Astrocyte of the hippocampus (primary cell): ENCODE results near the gene CDHR2.

Experiments
- DNase-seq: peaks from one replicate; pipeline ENCODE4 v3.0.0; 2011; ENCODE audit warnings: low read depth, low spot score

CDHR2 gene

GRCh38 chr5:176638437-176638836 lies 89.3 kb downstream of the CDHR2 start:
- no peak for DNase-seq

- no peak for DNase-seq
Observed at GRCh38 chr5:176639208-176639607, 90.1 kb downstream of the CDHR2 start.

GRCh38 chr5:176639981-176640380 lies 90.8 kb downstream of the CDHR2 start:
- DNase-seq = no peak

- no peak for DNase-seq
Observed at GRCh38 chr5:176640616-176641015, 91.5 kb downstream of the CDHR2 start.

GRCh38 chr5:176642675-176643490 lies 93.7 kb downstream of the CDHR2 start:
- no peak for DNase-seq

- no peak for DNase-seq
Observed at GRCh38 chr5:176643491-176644219, 94.5 kb downstream of the CDHR2 start.

- no peak for DNase-seq
Observed at GRCh38 chr5:176644294-176644693, 95.2 kb downstream of the CDHR2 start.

GRCh38 chr5:176644878-176645670 lies 95.9 kb downstream of the CDHR2 start:
- DNase-seq = no peak
